H1 (cell line): ENCODE measurements around the gene PTPRE.

Experiments used
- CHD1 ChIP-seq: IDR thresholded peaks from 2 replicates; pipeline ENCODE4 v1.6.1; 2012; ENCODE audit warnings: low read depth, low read length, improper control_type of control experiment
- CHD7 ChIP-seq: fragments of 300-600 bp; sonication (generic); IDR thresholded peaks from 2 replicates; pipeline ENCODE4 v1.7.1; 2012; ENCODE audit warnings: low read length, moderate library complexity, mild to moderate bottlenecking, inconsistent platforms; ENCODE audit not compliant: insufficient replicate concordance
- CTCF ChIP-seq, 3 experiments: IDR thresholded peaks; 1 replicate in 2 of 3; 2 replicates in 1 of 3; pipeline versions ENCODE4 v1.5.1 to v1.6.1; 2011; ENCODE audit warnings: low read length in 3 of 3, mild to moderate bottlenecking in 3 of 3, inconsistent platforms in 2 of 3, low read depth in 1 of 3, moderate library complexity in 1 of 3; ENCODE audit not compliant: insufficient read depth in 1 of 3; ENCODE audit errors: control extremely low read depth in 1 of 3
- EP300 ChIP-seq, 2 experiments: IDR thresholded peaks; 1 replicate in 1 of 2; 2 replicates in 1 of 2; pipeline ENCODE4 v1.6.1; 2011 to 2012; ENCODE audit warnings: low read depth in 2 of 2, low read length in 2 of 2, mild to moderate bottlenecking in 2 of 2, borderline replicate concordance in 1 of 2, inconsistent platforms in 1 of 2, moderate library complexity in 1 of 2
- FOSL1 ChIP-seq: IDR thresholded peaks from 2 replicates; pipeline ENCODE4 v1.6.1; 2011; ENCODE audit warnings: mild to moderate bottlenecking, low read depth, low read length, moderate library complexity; ENCODE audit not compliant: insufficient read depth
- GABPA ChIP-seq: IDR thresholded peaks from 2 replicates; pipeline ENCODE4 v1.6.1; 2011; ENCODE audit warnings: mild to moderate bottlenecking, low read length, moderate library complexity, borderline replicate concordance; ENCODE audit not compliant: insufficient read depth
- MAX ChIP-seq: IDR thresholded peaks from 2 replicates; pipeline ENCODE4 v1.6.1; 2012; ENCODE audit warnings: inconsistent platforms
- POLR2A ChIP-seq, 2 experiments: IDR thresholded peaks; 1 replicate in 1 of 2; 2 replicates in 1 of 2; pipeline ENCODE4 v1.6.1; 2011; ENCODE audit warnings: low read depth in 2 of 2, low read length in 2 of 2, mild to moderate bottlenecking in 2 of 2; ENCODE audit errors: control extremely low read depth in 1 of 2
- POLR2AphosphoS5 ChIP-seq: IDR thresholded peaks from 2 replicates; pipeline ENCODE4 v1.6.1; 2011; ENCODE audit warnings: low read depth, low read length
- RBBP5 ChIP-seq: IDR thresholded peaks from 2 replicates; pipeline ENCODE4 v1.7.1; 2012; ENCODE audit warnings: low read depth, mild to moderate bottlenecking, inconsistent platforms, low read length, moderate library complexity, borderline replicate concordance
- TAF1 ChIP-seq: IDR thresholded peaks from 2 replicates; pipeline ENCODE4 v1.6.1; 2011; ENCODE audit warnings: mild to moderate bottlenecking, low read depth, low read length
- YY1 ChIP-seq: IDR thresholded peaks from 2 replicates; pipeline ENCODE4 v1.6.1; 2011; ENCODE audit warnings: low read depth, mild to moderate bottlenecking, low read length

GRCh38 chr10:128095753-128096469 lies 189.0 kb downstream of the PTPRE start:
- TF ChIP-seq POLR2A (IDR thresholded peaks at IDR 0.05; ENCODE audit: control extremely low read depth in 1 of 2, low read depth in 2 of 2, low read length in 2 of 2), result no peak
- TF ChIP-seq CTCF (IDR thresholded peaks at IDR 0.05; ENCODE audit: control extremely low read depth in 1 of 3, insufficient read depth in 1 of 3, low read depth in 1 of 3, low read length in 3 of 3), result no peak
- TF ChIP-seq CHD7, result no peak
- no peak for TF ChIP-seq TAF1
- no peak for TF ChIP-seq GABPA
- TF ChIP-seq CHD1, result no peak
- no peak for TF ChIP-seq RBBP5
- no peak for TF ChIP-seq EP300 (IDR thresholded peaks at IDR 0.05; ENCODE audit: borderline replicate concordance in 1 of 2, low read depth in 2 of 2, low read length in 2 of 2)
- TF ChIP-seq MAX, result no peak
- TF ChIP-seq FOSL1, result no peak
- TF ChIP-seq POLR2AphosphoS5, result no peak
- no peak for TF ChIP-seq YY1
